ENCODE results near the gene GYPA.
"Not testable (repeated sequence)": the region's sequence is repeated elsewhere in the genome, so short reads cannot be mapped to it uniquely, and the experiment has no call there.

GYPA gene

DNA sequence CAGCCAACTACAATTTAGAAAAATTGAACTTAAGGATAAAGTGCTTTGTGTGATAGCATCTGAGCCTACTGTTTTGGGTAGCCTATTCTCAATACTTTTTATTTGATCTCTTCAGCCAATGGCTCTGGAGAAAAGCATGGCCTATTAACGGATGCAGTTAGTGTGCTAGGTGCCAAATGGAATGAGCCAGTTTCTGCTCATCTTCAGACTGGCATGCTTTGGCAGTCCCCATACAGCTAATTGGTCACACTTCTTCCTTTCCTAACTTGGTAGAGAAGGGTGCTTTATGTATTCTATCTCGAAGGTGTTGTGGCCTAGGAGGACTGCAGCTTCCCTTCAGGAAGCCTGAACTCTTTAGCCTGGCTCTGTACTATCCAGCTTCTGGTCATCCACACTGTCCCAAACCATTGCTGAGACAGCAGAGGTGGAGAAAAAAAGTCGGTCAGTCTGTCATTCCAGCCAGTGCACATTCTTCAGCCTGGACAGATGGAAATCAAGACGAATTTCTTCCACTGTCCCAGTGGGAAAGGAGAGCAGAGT is 11.1 kb downstream of the GYPA start:
- not testable (repeated sequence) for DNase-seq (ENCODE audit: low read depth, low spot score); H3K27me3 ChIP-seq (ENCODE audit: control insufficient read depth, insufficient read depth, low read length); H3K4me3 ChIP-seq (ENCODE audit: low read length); H3K27ac ChIP-seq (ENCODE audit: low read length); H3K9me3 ChIP-seq (ENCODE audit: control insufficient read depth, insufficient read depth, low read length); H3K4me1 ChIP-seq (ENCODE audit: control insufficient read depth, insufficient read depth, low read length); H3K36me3 ChIP-seq (ENCODE audit: control insufficient read depth, insufficient read depth, low read length)
- no CpG with 5 or more reads among the region's 4 CpGs for WGBS (ENCODE audit: insufficient coverage, insufficient read length)

DNA sequence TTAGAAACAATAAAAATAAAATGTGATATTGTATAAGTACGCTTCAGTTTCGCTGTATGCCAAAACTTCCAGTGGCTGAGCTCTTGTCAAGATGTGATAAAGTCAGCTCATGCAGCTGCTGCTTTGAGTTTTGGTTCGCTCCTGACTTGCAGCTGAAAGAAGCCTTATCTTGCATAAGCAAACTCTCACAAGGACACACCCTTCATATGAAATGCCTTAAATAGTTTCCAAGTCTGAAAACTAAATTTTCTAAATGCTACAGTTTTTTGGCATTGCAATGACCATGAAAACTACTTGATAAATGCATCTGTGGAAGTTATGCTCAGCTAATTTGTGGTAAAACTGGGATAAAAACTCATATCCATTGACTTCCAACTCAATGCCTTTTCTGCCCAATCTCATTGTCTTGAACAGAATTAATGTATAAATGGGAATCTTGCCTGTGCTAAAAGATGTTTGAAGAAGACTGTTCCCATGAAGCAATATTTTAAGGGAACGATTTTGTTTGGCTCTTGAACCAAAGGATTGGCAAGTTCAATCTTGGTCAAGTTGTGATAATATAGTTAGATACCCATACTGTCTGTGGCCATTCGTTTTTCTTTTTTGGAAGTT is 11.7 kb downstream of the GYPA start:
- H3K27ac ChIP-seq (ENCODE audit: low read length); DNase-seq (ENCODE audit: low read depth, low spot score); H3K9me3 ChIP-seq (ENCODE audit: control insufficient read depth, insufficient read depth, low read length); H3K36me3 ChIP-seq (ENCODE audit: control insufficient read depth, insufficient read depth, low read length); H3K4me1 ChIP-seq (ENCODE audit: control insufficient read depth, insufficient read depth, low read length); H3K4me3 ChIP-seq (ENCODE audit: low read length); H3K27me3 ChIP-seq (ENCODE audit: control insufficient read depth, insufficient read depth, low read length): not testable (repeated sequence)
- no CpG with 5 or more reads among the region's 5 CpGs for WGBS (ENCODE audit: insufficient coverage, insufficient read length)

DNA sequence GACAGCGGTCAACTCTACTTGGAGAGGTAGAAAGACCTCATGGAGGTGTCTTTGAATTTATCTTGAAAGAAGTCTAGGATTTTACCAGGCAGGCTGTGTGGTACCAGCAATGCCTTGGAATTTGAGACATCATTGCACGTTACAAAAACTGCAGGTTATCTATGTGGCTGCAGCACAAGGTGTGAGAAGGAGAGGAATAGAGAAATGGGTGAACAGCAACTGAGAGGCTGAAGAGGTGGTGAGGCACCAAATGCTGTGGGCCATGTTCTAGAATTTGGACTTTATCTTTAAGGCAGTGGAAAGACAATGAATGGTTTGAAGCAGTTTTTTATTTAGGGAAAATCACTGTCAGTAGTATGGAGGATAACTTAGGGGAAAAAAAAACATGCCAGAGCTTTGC is 15.4 kb downstream of the GYPA start:
- not testable (repeated sequence) for H3K27me3 ChIP-seq (ENCODE audit: control insufficient read depth, insufficient read depth, low read length); H3K4me1 ChIP-seq (ENCODE audit: control insufficient read depth, insufficient read depth, low read length); H3K4me3 ChIP-seq (ENCODE audit: low read length); H3K9me3 ChIP-seq (ENCODE audit: control insufficient read depth, insufficient read depth, low read length); H3K27ac ChIP-seq (ENCODE audit: low read length); DNase-seq (ENCODE audit: low read depth, low spot score); H3K36me3 ChIP-seq (ENCODE audit: control insufficient read depth, insufficient read depth, low read length)
- no CpG with 5 or more reads among the region's 2 CpGs for WGBS (ENCODE audit: insufficient coverage, insufficient read length)

DNA sequence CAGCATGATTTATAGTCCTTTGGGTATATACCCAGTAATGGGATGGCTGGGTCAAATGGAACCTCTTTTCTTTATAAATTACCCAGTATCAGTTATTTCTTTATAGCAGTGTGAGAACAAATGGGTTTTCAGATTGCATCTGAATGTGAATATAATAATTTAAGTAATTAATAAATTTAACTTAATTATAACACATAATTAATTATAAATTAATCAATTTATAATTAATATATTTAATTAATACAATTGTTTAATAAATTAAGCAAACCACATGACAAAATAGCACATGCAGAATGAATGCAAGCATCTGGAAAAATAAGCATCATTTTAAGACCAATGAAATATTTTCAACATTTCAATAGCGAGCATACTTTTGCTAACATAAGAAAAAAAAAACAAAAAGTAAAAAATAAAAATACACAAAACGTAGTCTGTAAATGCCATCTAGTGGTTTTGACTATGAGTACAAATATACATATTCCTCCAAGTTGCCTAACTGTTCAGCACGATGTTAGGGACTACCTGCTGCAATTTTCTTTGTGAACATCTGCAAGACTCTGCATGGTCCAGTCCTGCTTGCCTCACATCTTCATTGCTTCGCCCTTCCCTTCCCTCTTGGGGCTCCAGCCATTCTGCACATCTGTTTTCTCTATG is 16.4 kb downstream of the GYPA start:
- DNase-seq (ENCODE audit: low read depth, low spot score); H3K4me3 ChIP-seq (ENCODE audit: low read length); H3K4me1 ChIP-seq (ENCODE audit: control insufficient read depth, insufficient read depth, low read length); H3K27me3 ChIP-seq (ENCODE audit: control insufficient read depth, insufficient read depth, low read length); H3K27ac ChIP-seq (ENCODE audit: low read length); H3K9me3 ChIP-seq (ENCODE audit: control insufficient read depth, insufficient read depth, low read length); H3K36me3 ChIP-seq (ENCODE audit: control insufficient read depth, insufficient read depth, low read length): not testable (repeated sequence)
- WGBS (ENCODE audit: insufficient coverage, insufficient read length): no CpG with 5 or more reads among the region's 4 CpGs

DNA sequence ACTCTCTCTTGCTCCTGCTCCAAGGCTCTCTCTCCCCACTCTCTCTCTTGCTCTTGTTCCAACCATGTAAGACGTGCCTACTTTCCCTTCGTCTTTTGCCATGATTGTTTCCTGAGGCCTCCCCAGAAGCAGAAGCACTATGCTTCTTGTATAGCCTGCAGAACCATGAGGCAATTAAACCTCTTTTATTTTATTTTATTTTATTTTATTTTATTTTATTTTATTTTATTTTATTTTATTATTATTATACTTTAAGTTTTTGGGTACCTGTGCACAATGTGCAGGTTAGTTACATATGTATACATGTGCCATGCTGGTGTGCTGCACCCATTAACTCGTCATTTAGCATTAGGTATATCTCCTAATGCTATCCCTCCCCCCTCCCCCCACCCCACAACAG is 17.2 kb downstream of the GYPA start:
- H3K9me3 ChIP-seq (ENCODE audit: control insufficient read depth, insufficient read depth, low read length); H3K4me1 ChIP-seq (ENCODE audit: control insufficient read depth, insufficient read depth, low read length); H3K27me3 ChIP-seq (ENCODE audit: control insufficient read depth, insufficient read depth, low read length); H3K36me3 ChIP-seq (ENCODE audit: control insufficient read depth, insufficient read depth, low read length); H3K27ac ChIP-seq (ENCODE audit: low read length); DNase-seq (ENCODE audit: low read depth, low spot score); H3K4me3 ChIP-seq (ENCODE audit: low read length): not testable (repeated sequence)
- no CpG with 5 or more reads among the region's 3 CpGs for WGBS (ENCODE audit: insufficient coverage, insufficient read length)

DNA sequence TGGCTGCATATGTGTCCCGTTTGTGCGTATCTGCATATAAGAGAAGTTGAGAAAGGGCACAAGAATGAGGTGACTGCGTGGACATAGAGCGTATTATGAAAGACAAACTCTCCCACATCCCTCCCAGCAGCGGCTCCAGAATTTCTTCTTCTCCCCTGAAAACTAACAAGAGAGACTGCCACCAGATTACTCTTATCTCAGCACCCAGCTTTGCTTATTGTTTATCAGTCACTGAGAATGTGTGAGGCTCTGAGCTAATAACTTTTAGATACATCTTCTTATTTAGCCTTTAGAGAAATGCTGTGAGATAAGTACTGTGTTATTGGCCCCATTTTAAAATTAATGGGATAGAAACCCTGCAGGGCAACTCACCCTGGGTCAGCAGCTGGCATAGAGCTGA is 20.8 kb downstream of the GYPA start:
- not testable (repeated sequence) for H3K27ac ChIP-seq (ENCODE audit: low read length); DNase-seq (ENCODE audit: low read depth, low spot score); H3K9me3 ChIP-seq (ENCODE audit: control insufficient read depth, insufficient read depth, low read length); H3K27me3 ChIP-seq (ENCODE audit: control insufficient read depth, insufficient read depth, low read length); H3K4me1 ChIP-seq (ENCODE audit: control insufficient read depth, insufficient read depth, low read length); H3K4me3 ChIP-seq (ENCODE audit: low read length); H3K36me3 ChIP-seq (ENCODE audit: control insufficient read depth, insufficient read depth, low read length)
- no CpG with 5 or more reads among the region's 5 CpGs for WGBS (ENCODE audit: insufficient coverage, insufficient read length)

DNA sequence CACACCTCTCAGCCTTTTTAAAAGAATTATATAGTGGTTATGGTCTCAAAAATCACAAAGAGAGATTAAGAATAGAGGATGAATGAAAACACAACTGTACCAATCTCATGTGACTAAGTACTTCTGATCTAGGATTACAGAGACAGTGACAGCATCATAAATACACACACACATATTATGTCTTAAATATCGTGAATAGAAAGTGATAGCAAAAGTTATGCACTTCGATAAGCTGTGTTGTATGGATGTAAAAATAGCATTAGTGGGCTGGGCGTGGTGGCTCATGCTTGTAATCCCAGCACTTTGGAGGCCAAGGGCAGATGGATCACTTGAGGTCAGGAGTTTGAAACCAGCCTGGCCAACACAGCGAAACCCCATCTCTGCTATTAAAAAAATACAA is 25.0 kb downstream of the GYPA start:
- Histone ChIP-seq H3K27ac (ENCODE audit: low read length) (no peak overlapping the region), H3K36me3 (ENCODE audit: control insufficient read depth, insufficient read depth, low read length) (no peaks in the 10 kb centered on the region), H3K9me3 (ENCODE audit: control insufficient read depth, insufficient read depth, low read length) (no peaks in the 10 kb centered on the region), H3K4me1 (ENCODE audit: control insufficient read depth, insufficient read depth, low read length) (no peaks in the 10 kb centered on the region), H3K27me3 (ENCODE audit: control insufficient read depth, insufficient read depth, low read length) (no peaks in the 10 kb centered on the region), H3K4me3 (ENCODE audit: low read length) (no peak overlapping the region)
- DNase-seq (ENCODE audit: low read depth, low spot score): no peak
- no CpG with 5 or more reads among the region's 4 CpGs for WGBS (ENCODE audit: insufficient coverage, insufficient read length)

DNA sequence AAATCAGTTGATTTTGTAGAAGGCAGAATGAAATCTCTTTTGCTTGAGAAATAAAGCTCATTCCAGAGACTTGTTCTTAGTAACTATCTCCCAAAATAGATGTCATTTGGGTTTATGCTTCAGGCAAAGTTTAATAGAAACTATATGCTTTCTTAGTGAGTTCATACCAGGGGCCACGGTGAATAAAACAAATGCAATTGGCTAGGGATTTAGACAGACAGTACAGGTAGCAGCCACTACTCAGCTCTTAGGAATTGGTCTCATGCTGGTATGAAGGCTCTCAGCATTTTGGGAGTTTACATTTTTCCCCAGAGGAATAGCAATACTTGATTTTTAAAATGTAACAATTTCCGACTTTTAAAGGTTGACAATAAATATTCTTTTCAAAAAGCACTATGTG is 27.0 kb downstream of the GYPA start:
- Histone ChIP-seq H3K9me3 (ENCODE audit: control insufficient read depth, insufficient read depth, low read length) (no peaks in the 10 kb centered on the region), H3K36me3 (ENCODE audit: control insufficient read depth, insufficient read depth, low read length) (no peaks in the 10 kb centered on the region), H3K27ac (ENCODE audit: low read length) (no peak overlapping the region), H3K4me3 (ENCODE audit: low read length) (no peak overlapping the region), H3K27me3 (ENCODE audit: control insufficient read depth, insufficient read depth, low read length) (no peaks in the 10 kb centered on the region), H3K4me1 (ENCODE audit: control insufficient read depth, insufficient read depth, low read length) (peaks cover 2% of the 10 kb centered on the region; the same call in 1 of the 2 replicates)
- WGBS (ENCODE audit: insufficient coverage, insufficient read length): no CpG with 5 or more reads among the region's 2 CpGs
- DNase-seq (ENCODE audit: low read depth, low spot score): no peak

DNA sequence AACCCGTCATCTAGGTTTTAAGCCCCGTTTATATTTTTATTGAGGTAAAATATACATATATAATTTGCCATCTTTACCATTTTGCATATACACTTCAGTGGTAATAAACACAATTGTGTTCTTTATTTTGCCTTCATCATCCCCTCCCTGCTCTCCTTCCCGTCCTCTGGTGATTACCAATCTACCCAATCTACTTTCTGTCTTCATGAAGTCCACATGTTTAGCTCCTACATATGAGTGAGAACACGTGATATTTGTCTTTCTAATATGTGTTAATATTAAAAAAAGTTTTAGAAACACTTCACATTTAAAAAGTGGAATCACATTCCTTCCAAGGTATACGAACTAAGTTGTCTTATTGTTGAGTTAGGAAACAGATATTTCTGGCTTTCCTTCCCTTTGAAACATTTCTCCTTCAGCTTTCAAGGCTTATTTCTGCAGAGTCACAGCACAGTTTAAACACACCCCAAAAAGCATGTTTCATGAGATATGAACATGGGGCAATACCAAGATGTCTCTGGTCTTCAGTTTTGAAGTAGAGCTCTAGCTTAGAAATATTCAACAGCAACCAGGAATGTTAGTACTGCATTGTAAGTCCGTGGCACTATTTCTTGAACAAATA is 35.9 kb downstream of the GYPA start:
- DNase-seq (ENCODE audit: low read depth, low spot score): no peak
- no peaks in the 10 kb centered on the region for H3K9me3 ChIP-seq (ENCODE audit: control insufficient read depth, insufficient read depth, low read length)
- WGBS (ENCODE audit: insufficient coverage, insufficient read length): no CpG with 5 or more reads among the region's 6 CpGs
- peaks cover 2% of the 10 kb centered on the region; the same call in 1 of the 2 replicates for H3K4me1 ChIP-seq (ENCODE audit: control insufficient read depth, insufficient read depth, low read length)
- no peaks in the 10 kb centered on the region for H3K27me3 ChIP-seq (ENCODE audit: control insufficient read depth, insufficient read depth, low read length)
- H3K4me3 ChIP-seq (ENCODE audit: low read length): no peak overlapping the region
- H3K36me3 ChIP-seq (ENCODE audit: control insufficient read depth, insufficient read depth, low read length): no peaks in the 10 kb centered on the region
- no peak overlapping the region for H3K27ac ChIP-seq (ENCODE audit: low read length)

DNA sequence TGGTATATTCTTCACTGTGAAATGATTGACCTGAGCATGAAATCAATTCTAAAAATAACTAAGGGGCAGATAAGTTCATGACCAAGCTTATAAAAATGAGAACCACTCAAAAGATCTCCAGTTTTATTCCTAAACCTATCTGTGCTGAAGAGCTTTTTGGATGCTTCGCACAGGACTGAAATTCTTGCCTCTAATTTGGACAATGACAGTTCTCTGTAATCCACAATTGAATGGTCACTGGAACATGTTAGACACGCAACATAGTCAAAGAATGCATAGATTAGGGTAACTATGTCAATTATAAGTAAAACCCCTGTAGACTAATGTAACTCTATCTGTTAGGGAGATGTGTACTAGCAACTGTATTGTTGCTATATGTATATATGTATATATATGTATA is 42.7 kb downstream of the GYPA start:
- H3K27me3 ChIP-seq (ENCODE audit: control insufficient read depth, insufficient read depth, low read length); H3K9me3 ChIP-seq (ENCODE audit: control insufficient read depth, insufficient read depth, low read length); DNase-seq (ENCODE audit: low read depth, low spot score); H3K36me3 ChIP-seq (ENCODE audit: control insufficient read depth, insufficient read depth, low read length); H3K27ac ChIP-seq (ENCODE audit: low read length); H3K4me1 ChIP-seq (ENCODE audit: control insufficient read depth, insufficient read depth, low read length); H3K4me3 ChIP-seq (ENCODE audit: low read length): not testable (repeated sequence)
- no CpG with 5 or more reads among the region's 2 CpGs for WGBS (ENCODE audit: insufficient coverage, insufficient read length)
